PC-9 (cell line): ENCODE data around the gene FHL1.

Source experiments
- EZH2 ChIP-seq: fragments of 200-600 bp; sonication (generic); IDR thresholded peaks from 2 replicates; pipeline ENCODE4 v1.8.0; 2017; ENCODE audit warnings: antibody characterized with exemption, low read depth
- TF ChIP-seq, protein P1 (sequence below): fragments of 200-600 bp; sonication (generic); conservative IDR thresholded peaks from 2 replicates; pipeline ENCODE4 v1.6.1; 2017; ENCODE audit warnings: mixed run types, antibody characterized with exemption, mild to moderate bottlenecking, moderate library complexity

GRCh38 chrX:136200466-136200865 is 53.1 kb downstream of the FHL1 start:
- TF ChIP-seq, protein P1, sequence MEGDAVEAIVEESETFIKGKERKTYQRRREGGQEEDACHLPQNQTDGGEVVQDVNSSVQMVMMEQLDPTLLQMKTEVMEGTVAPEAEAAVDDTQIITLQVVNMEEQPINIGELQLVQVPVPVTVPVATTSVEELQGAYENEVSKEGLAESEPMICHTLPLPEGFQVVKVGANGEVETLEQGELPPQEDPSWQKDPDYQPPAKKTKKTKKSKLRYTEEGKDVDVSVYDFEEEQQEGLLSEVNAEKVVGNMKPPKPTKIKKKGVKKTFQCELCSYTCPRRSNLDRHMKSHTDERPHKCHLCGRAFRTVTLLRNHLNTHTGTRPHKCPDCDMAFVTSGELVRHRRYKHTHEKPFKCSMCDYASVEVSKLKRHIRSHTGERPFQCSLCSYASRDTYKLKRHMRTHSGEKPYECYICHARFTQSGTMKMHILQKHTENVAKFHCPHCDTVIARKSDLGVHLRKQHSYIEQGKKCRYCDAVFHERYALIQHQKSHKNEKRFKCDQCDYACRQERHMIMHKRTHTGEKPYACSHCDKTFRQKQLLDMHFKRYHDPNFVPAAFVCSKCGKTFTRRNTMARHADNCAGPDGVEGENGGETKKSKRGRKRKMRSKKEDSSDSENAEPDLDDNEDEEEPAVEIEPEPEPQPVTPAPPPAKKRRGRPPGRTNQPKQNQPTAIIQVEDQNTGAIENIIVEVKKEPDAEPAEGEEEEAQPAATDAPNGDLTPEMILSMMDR, result peak; percentile 70
- no peak for TF ChIP-seq EZH2
